GM12892 (cell line): ENCODE measurements around the gene NR1H4.

Experiments used
- POLR2A ChIP-seq: IDR thresholded peaks from 2 replicates; pipeline ENCODE4 v1.6.1; 2011; ENCODE audit warnings: low read depth, low read length, control low read depth
- POLR2AphosphoS5 ChIP-seq: IDR thresholded peaks from 2 replicates; pipeline ENCODE4 v1.6.1; 2011; ENCODE audit warnings: low read depth, low read length, control low read depth

DNA sequence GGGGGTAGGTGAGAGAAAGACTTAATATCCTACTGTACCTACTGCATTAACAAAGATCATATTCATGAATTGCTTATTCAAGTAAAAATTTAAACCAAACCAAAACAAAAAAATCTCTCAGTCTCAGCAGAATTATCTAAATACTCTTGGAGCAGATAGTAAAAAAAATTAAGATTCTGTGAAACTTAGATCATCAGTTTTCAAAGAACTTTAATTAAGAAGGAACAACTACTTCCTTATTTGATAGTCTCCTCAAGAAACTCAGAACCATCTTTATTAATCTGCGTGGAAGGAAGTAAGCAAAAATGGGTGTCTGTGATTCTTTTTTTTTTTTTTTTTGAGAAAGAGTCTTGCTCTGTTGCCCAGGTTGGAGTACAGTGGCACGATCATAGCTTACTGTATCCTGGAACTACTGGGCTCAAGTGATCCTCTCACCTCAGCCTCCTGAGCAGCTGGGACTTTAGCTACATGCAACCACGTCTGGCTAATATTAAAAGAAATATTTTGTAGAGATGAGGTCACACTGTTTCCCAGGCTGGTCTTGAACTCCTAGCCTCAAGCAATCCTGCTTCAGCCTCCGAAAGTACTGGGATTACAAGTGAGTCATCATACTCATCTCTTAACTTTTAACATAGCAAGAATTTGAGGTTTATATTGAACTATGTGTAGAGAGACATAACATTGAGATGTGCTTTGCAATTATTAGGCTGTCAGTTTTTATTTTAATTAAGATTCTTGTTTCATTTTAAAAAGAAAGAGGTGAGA is 137.2 kb downstream of the NR1H4 start:
- TF ChIP-seq POLR2A (no peak), POLR2AphosphoS5 (no peak)
